HG03378 (cell line): Measurements from ENCODE around the gene USP11.
"Not testable (repeated sequence)": the region's sequence is repeated elsewhere in the genome, so short reads cannot be mapped to it uniquely, and the experiment has no call there.

Experiments
- ATAC-seq: cut with Tn5 transposase; IDR thresholded peaks from one replicate; pipeline ENCODE4 v1.9.1; 2021; ENCODE audit warnings: mild to moderate bottlenecking, moderate library complexity; ENCODE audit not compliant: unreplicated experiment

Gene USP11

GRCh38 chrX:47244676-47245075 lies 11.9 kb downstream of the USP11 start:
- ATAC-seq = no peak

- ATAC-seq = no peak
Measured at GRCh38 chrX:47245156-47245555, 12.3 kb downstream of the USP11 start.

GRCh38 chrX:47247206-47247998 lies 14.6 kb downstream of the USP11 start:
- ATAC-seq = no peak

- ATAC-seq = no peak
Measured at GRCh38 chrX:47247999-47248320, 15.2 kb downstream of the USP11 start.

- ATAC-seq = no peak
Measured at GRCh38 chrX:47248576-47248975, 15.8 kb downstream of the USP11 start.

GRCh38 chrX:47250017-47250347 lies 17.2 kb downstream of the USP11 start:
- no peak for ATAC-seq

- ATAC-seq = not testable (repeated sequence)
Measured at GRCh38 chrX:47257620-47258019, 24.8 kb downstream of the USP11 start.

- ATAC-seq = no peak
Measured at GRCh38 chrX:47264483-47265173, 31.8 kb downstream of the USP11 start.

- no peak for ATAC-seq
Measured at GRCh38 chrX:47266643-47267042, 33.8 kb downstream of the USP11 start.

GRCh38 chrX:47272013-47272408 lies 39.2 kb downstream of the USP11 start:
- no peak for ATAC-seq

GRCh38 chrX:47273011-47273730 lies 40.4 kb downstream of the USP11 start:
- ATAC-seq = no peak

- no peak for ATAC-seq
Measured at GRCh38 chrX:47278691-47279090, 45.9 kb downstream of the USP11 start.

- no peak for ATAC-seq
Measured at GRCh38 chrX:47283015-47283771, 50.4 kb downstream of the USP11 start.

- ATAC-seq = not testable (repeated sequence)
Measured at GRCh38 chrX:47284616-47285015, 51.8 kb downstream of the USP11 start.

- no peak for ATAC-seq
Measured at GRCh38 chrX:47285836-47286320, 53.1 kb downstream of the USP11 start.

GRCh38 chrX:47293106-47293505 lies 60.3 kb downstream of the USP11 start:
- ATAC-seq = no peak

- no peak for ATAC-seq
Measured at GRCh38 chrX:47296766-47297365, 64.1 kb downstream of the USP11 start.

GRCh38 chrX:47297874-47298273 lies 65.1 kb downstream of the USP11 start:
- no peak for ATAC-seq
